Smooth muscle cell (in vitro differentiated cells): ENCODE data around the gene TACR2. TPM values are rescaled to one million over a fixed set of nuclear protein-coding genes. Genes with fewer than 3 reads are reported as not detected.
A peak's percentile ranks its signal among the peaks of the same experiment; 100 is the strongest.

Experiments used
- DNase-seq: peaks from one replicate; lab custom pipeline; 2025; ENCODE audit not compliant: unreplicated experiment; lab: John Stamatoyannopoulos, UW
- H2AFZ ChIP-seq: fragments of 200-600 bp; sonication (generic); 2 replicates; pipeline ENCODE4 v1.6.0; 2016; ENCODE audit warnings: antibody characterized with exemption, low read depth, mild to moderate bottlenecking
- H3F3A ChIP-seq: fragments of 200-600 bp; sonication (generic); 2 replicates; pipeline ENCODE4 v1.6.0; 2017; ENCODE audit warnings: antibody characterized with exemption, low read depth
- H3K27ac ChIP-seq: fragments of 200-600 bp; sonication (generic); 2 replicates; pipeline ENCODE4 v1.5.1; 2016; ENCODE audit warnings: low read depth, mild to moderate bottlenecking
- H3K27me3 ChIP-seq: fragments of 200-600 bp; sonication (generic); 2 replicates; pipeline ENCODE4 v1.6.1; 2016; ENCODE audit warnings: low read depth, mild to moderate bottlenecking
- H3K36me3 ChIP-seq: fragments of 200-600 bp; sonication (generic); 2 replicates; pipeline ENCODE4 v1.5.1; 2016; ENCODE audit warnings: low read depth
- H3K4me1 ChIP-seq: fragments of 200-600 bp; sonication (generic); 2 replicates; pipeline ENCODE4 v1.5.1; 2016; ENCODE audit warnings: low read depth
- H3K4me2 ChIP-seq: fragments of 200-600 bp; sonication (generic); 2 replicates; pipeline ENCODE4 v1.6.0; 2016; ENCODE audit warnings: mild to moderate bottlenecking
- H3K4me3 ChIP-seq: fragments of 200-600 bp; sonication (generic); 2 replicates; pipeline ENCODE4 v1.5.1; 2016; ENCODE audit warnings: mild to moderate bottlenecking
- H3K79me2 ChIP-seq: fragments of 200-600 bp; sonication (generic); 2 replicates; pipeline ENCODE4 v1.6.0; 2016; ENCODE audit warnings: low read depth, mild to moderate bottlenecking
- H3K9ac ChIP-seq: fragments of 200-600 bp; sonication (generic); 2 replicates; pipeline ENCODE4 v1.6.0; 2016; ENCODE audit warnings: low read depth
- H3K9me3 ChIP-seq: fragments of 200-600 bp; sonication (generic); replicated peaks from 2 replicates; pipeline ENCODE4 v1.5.1; 2016; ENCODE audit warnings: low read depth
- H4K20me1 ChIP-seq: fragments of 200-600 bp; sonication (generic); 2 replicates; pipeline ENCODE4 v1.6.0; 2016; ENCODE audit warnings: low read depth
- WGBS: methylation state at CpG from one replicate; pipeline ENCODE4 v1.1.7; 2016; ENCODE audit warnings: low lambda C conversion rate; 5-methylcytosine and 5-hydroxymethylcytosine counted together
- polyA plus RNA-seq: library from polyadenylated mRNA; unstranded; fragments of >200 nt; fragmentation: Nextera tagmentation; extraction: Ambion mirVana; gene quantifications from 2 replicates; pipeline ENCODE4 v1.2.1, GENCODE V29; 2016
- total RNA-seq: library from RNA; depleted of rRNA; stranded (reverse); fragments of >200 nt; gene quantifications from 2 replicates; pipeline ENCODE4 v1.2.3, GENCODE V29; 2014
- TF ChIP-seq, protein P1 (sequence below): fragments of 200-600 bp; sonication (generic); IDR thresholded peaks from 2 replicates; pipeline ENCODE4 v1.5.1; 2017; ENCODE audit warnings: borderline replicate concordance, mild to moderate bottlenecking, antibody characterized with exemption; ENCODE audit not compliant: insufficient read depth, poor library complexity, severe bottlenecking

Gene TACR2
- total and polyA plus RNA-seq, 2 experiments from 2014 or later, result 0.13 TPM; not detected in 1

- peaks cover 97% of the 10 kb centered on the region for H3K79me2 ChIP-seq
- peaks cover 3% of the 10 kb centered on the region for H4K20me1 ChIP-seq
- no peaks in the 10 kb centered on the region for H3K27me3 ChIP-seq
- no peaks in the 10 kb centered on the region for H3K36me3 ChIP-seq
- no peak overlapping the region for H3K9ac ChIP-seq
- no peaks in the 10 kb centered on the region for H3K9me3 ChIP-seq
- peak overlapping the region; percentile 60 for H3K4me2 ChIP-seq
- H3K4me1 ChIP-seq, result peaks cover 8% of the 10 kb centered on the region
- no peak overlapping the region for H2AFZ ChIP-seq
- peak overlapping the region; percentile 63 for H3K27ac ChIP-seq
- no peak overlapping the region for H3K4me3 ChIP-seq
- no peak for DNase-seq
- WGBS, result 50% methylated on average over 10 of the region's 10 CpGs
- no peaks in the 10 kb centered on the region for H3F3A ChIP-seq
- TF ChIP-seq, protein P1, sequence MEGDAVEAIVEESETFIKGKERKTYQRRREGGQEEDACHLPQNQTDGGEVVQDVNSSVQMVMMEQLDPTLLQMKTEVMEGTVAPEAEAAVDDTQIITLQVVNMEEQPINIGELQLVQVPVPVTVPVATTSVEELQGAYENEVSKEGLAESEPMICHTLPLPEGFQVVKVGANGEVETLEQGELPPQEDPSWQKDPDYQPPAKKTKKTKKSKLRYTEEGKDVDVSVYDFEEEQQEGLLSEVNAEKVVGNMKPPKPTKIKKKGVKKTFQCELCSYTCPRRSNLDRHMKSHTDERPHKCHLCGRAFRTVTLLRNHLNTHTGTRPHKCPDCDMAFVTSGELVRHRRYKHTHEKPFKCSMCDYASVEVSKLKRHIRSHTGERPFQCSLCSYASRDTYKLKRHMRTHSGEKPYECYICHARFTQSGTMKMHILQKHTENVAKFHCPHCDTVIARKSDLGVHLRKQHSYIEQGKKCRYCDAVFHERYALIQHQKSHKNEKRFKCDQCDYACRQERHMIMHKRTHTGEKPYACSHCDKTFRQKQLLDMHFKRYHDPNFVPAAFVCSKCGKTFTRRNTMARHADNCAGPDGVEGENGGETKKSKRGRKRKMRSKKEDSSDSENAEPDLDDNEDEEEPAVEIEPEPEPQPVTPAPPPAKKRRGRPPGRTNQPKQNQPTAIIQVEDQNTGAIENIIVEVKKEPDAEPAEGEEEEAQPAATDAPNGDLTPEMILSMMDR, result no peak
These were observed 41.8 kb upstream of the TACR2 start for GRCh38 chr10:69458430-69459100.

DNA sequence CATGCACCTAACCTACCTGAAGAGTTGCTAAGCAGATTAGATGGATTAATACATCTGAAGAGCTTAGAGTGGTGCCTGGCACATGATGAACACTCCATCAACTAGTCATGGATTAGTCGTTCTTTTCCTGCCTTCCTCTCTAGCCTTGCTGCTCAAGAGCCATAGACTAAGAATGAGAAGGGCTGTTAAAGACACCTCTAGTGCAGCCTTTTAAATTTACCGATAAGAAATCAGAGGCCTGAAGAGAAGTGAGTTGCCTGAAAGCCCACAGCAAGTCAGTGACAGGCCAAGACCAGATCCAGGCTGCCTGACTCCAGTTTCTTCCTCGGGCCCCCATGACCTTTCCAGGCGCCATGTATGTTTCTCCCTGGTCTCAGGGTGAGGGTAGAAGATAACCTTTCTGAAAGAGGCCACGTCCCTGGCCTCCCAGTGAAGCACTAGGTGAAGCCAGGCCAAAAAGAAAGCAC, 41.1 kb upstream of the TACR2 start:
- H3K79me2 ChIP-seq, result peaks cover 97% of the 10 kb centered on the region
- WGBS, result 68% methylated on average over 5 of the region's 5 CpGs

DNA sequence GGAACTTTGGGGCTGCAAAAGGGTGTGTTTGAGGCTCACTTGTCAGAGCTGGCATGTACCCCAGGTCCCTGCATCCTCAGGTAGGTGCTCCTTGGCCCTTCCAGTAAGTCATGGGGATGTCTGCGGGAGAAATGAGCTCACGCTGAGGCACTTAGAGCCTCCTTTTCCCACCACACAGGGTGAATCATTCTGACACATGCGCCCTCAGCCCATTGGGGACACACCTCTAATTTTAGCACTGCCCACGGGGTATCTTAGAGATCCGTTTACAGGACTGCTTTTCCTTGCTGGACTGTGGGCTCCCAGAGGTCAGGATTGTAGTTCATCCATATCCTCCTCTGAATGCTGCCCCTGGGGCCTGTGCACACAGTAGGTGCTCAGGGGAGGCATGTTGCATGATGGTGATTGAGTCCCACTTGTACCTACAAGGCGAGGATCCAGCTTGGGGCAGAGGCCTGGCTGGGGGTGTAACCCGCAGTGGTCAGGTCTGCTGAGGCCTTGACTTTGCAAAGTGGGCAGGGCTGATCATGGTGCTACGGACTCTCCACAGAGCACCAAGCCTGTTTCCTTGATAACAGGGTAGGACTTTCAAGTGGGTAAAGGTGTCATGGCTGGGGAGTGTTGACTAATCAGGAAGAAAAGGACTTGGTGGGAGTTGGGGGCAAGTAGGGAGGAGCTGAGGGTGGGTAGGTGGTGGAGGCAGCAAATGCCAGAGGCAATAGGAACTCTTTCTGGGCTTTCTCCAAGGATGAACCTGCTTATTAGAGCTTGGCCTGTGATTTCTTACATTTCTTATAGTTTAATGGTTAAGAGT, 40.4 kb upstream of the TACR2 start:
- DNase-seq, result no peak
- H3K4me2 ChIP-seq, result peak overlapping the region; percentile 58
- H3K36me3 ChIP-seq, result no peaks in the 10 kb centered on the region
- H3K27ac ChIP-seq, result peak overlapping the region; percentile 63
- peak overlapping the region; percentile 4 for H3K9ac ChIP-seq
- H3K9me3 ChIP-seq, result no peaks in the 10 kb centered on the region
- H3K79me2 ChIP-seq, result peaks cover 97% of the 10 kb centered on the region
- no peaks in the 10 kb centered on the region for H3K27me3 ChIP-seq
- H3K4me1 ChIP-seq, result peaks cover 17% of the 10 kb centered on the region
- 55% methylated on average over 8 of the region's 8 CpGs for WGBS
- TF ChIP-seq, protein P1, result no peak
- no peaks in the 10 kb centered on the region for H3F3A ChIP-seq
- H2AFZ ChIP-seq, result no peak overlapping the region
- H3K4me3 ChIP-seq, result no peak overlapping the region
- peaks cover 3% of the 10 kb centered on the region for H4K20me1 ChIP-seq

More for the DNA sequence above, 41.1 kb upstream of the TACR2 start:
- H3K27me3 ChIP-seq, result no peaks in the 10 kb centered on the region
- peak overlapping the region; percentile 63 for H3K27ac ChIP-seq
- TF ChIP-seq, protein P1, result no peak
- H3K4me3 ChIP-seq, result no peak overlapping the region
- H3F3A ChIP-seq, result no peaks in the 10 kb centered on the region
- H3K4me2 ChIP-seq, result peak overlapping the region; percentile 60
- no peaks in the 10 kb centered on the region for H3K9me3 ChIP-seq
- no peak for DNase-seq
- H4K20me1 ChIP-seq, result peaks cover 3% of the 10 kb centered on the region
- no peak overlapping the region for H2AFZ ChIP-seq
- H3K9ac ChIP-seq, result no peak overlapping the region
- H3K36me3 ChIP-seq, result no peaks in the 10 kb centered on the region
- H3K4me1 ChIP-seq, result peaks cover 10% of the 10 kb centered on the region
